HG02571 (cell line): ENCODE results near the gene APOBEC3F.
"Not testable (repeated sequence)": the region's sequence is repeated elsewhere in the genome, so short reads cannot be mapped to it uniquely, and the experiment has no call there.

Experiments used
- ATAC-seq: cut with Tn5 transposase; IDR thresholded peaks from one replicate; pipeline ENCODE4 v1.9.1; 2021; ENCODE audit warnings: mild to moderate bottlenecking, moderate library complexity; ENCODE audit not compliant: unreplicated experiment

APOBEC3F gene

DNA sequence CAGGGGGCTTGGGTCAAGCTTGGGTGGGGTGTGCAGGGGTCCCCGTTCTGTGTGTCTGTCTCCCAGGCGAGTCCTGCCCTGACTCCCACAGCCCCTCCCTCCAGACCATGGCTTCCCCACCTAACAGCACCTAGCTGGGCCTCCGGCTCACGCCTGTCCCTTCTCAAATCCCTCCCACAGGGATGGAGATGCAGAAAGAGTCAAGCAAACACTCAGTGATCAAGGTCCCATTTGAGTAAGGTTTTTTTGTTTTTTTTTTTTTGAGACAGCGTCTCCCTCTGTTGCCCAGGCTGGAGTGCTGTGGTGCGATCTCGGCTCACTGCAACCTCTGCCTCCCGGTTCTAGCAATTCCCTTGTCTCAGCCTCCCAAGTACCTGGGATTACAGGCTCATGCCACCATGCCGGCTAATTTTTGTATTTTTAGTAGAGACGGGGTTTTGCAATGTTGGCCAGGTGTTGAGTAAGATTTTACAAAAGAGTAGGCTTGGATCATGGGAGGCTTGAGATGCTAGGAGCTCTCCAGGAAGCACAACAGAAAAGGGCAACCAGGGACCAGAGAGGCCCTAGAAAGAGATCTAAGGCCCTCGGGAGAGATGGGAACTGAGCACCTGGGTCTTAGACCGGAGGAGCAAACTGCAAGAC, 14.0 kb upstream of the APOBEC3F start:
- ATAC-seq: no peak

DNA sequence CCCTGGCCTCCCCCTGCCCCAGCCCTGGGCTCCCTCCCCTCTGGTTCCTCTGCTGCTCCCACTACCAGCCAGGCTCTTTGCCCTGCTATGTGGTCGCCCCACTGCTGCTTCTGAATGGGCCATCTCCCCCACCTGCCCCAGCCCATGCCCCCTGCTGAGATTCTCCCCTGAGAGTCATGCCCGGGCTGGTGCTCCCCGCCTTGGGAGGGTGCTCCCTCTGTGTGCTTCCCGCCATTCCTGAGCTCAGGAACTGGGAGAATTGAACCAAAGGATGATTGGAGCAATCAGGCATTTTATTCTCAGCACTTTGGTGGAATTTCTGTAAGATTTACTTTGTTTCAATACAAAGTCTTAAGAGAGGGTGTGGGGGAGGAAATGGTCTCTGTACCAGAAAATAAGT, 12.9 kb upstream of the APOBEC3F start:
- no peak for ATAC-seq

DNA sequence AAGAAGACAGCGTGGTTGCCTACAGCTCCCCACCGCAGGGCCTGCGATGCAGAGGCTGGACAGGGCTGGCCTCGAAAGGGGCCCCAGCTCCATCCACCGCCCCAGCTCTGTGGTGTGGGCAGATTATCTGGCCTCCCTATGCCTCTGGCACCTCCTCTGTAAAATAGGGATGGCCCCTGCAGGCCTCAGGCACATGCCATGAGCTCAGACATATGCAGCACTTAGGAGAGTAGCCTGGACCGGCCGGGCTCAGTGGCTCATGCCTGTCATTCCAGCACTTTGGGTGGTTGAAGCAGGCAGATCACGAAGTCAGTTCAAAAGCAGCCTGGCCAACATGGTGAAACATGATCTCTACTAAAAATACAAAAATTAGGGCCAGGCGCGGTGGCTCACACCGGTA, 12.4 kb upstream of the APOBEC3F start:
- no peak for ATAC-seq

DNA sequence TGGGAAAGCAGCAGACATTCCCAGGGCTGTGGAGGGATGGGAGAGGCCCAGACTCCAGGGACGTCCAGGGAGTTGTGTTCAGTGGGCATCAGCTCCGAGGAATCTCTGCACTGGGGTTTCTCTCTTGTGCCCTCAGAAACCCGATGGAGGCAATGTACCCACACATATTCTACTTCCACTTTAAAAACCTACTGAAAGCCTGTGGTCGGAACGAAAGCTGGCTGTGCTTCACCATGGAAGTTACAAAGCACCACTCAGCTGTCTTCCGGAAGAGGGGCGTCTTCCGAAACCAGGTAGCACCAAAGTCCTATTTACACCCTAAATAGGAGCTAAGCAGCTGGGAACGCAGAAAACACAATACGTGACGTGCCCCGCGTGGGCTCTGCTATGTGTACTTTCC, 11.4 kb upstream of the APOBEC3F start:
- no peak for ATAC-seq

DNA sequence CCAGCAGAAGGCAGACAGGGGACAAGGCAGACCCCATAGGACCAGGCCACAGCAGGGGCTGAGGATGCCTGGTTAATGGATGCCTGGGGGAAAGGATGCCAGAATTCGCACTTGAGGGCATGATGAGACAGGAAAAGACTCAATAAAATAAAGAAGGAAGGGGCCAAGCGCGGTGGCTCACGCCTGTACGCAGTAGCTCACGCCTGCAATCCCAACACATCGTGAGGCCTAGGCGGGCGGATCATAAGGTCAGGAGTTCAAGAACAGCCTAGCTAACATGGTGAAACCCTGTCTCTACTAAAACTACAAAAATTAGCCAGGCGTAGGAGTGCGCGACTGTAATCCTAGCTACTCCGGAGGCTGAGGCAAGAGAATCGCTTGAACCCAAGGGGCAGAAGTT, 10.0 kb upstream of the APOBEC3F start:
- no peak for ATAC-seq

DNA sequence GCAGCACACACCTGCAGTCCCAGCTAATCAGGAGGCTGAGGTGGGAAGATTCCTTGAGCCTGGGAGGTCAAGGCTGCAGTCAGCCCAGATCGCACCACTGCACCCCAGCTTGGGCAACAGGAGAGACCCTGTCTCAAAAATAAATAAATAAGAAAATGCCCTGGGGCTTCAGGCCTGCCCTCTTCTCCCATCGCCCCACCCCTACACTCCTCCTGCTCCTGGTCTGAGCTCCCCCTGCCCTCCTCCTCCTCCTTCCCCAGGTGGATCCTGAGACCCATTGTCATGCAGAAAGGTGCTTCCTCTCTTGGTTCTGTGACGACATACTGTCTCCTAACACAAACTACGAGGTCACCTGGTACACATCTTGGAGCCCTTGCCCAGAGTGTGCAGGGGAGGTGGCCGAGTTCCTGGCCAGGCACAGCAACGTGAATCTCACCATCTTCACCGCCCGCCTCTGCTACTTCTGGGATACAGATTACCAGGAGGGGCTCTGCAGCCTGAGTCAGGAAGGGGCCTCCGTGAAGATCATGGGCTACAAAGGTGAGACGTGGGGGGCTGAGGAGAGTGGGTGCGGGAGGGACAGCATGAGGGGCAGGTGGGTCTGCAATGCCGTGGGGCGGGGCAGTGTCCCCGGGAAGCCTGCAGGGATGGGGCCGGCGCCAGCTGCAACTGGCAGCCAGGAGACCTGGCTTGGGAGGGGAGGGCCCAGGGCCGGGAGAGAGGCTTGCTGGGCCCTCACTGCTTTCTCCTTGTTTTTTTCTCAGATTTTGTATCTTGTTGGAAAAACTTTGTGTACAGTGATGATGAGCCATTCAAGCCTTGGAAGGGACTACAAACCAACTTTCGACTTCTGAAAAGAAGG, 9.0 kb upstream of the APOBEC3F start:
- not testable (repeated sequence) for ATAC-seq

DNA sequence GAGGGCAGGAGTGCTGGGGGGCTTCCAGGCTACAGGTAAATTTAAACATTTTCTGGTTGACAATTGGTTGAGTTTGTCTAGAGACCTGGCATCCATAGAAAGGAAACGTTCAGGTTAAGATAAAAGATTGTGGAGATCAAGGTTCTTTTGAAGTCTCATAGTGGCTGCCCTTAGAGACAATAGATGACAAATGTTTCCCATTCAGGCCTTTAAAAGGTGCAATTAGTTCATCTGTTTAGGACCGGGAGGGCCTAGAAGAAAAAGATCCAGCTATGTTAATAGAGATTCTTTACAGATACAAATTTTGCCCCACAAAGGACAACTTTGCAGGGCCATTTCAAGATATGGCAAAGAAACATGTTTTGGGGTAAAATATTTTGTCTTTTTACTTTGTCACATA, 3.6 kb upstream of the APOBEC3F start:
- not testable (repeated sequence) for ATAC-seq

DNA sequence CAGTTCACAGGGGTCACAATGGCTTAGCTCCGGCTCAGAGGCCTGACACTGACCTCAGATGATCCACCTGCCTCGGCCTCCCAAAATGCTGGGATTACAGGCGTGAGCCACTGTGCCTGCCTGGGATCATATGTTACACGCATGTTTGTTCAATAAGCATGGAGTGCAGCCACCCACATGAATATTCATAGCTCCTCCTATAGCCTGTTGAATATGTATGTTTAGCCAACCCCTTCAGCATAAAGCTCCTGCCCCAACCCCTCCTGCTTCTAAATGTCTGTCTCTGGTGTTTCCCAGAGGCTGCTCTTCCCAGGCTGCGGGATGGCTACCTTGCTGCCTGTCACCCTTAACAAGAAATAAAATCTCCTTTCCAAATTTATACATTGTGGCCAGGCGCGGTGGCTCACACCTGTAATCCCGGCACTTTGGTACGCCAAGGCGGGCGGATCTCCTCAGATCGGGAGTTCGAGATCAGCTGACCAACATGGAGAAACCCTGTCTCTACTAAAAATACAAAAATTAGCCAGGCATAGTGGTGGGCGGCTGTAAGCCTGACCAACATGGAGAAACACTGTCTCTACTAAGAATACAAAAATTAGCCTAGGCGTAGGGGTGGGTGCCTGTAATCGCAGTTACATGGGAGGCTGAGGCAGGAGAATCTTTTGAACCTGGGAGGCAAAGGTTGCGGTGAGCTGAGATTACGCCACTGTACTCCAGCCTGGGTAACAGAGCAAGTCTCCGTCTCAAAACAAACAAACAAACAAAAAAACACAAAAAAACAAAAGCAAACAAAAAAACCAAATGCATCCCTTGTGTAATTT, 1.1 kb upstream of the APOBEC3F start:
- ATAC-seq: no peak

DNA sequence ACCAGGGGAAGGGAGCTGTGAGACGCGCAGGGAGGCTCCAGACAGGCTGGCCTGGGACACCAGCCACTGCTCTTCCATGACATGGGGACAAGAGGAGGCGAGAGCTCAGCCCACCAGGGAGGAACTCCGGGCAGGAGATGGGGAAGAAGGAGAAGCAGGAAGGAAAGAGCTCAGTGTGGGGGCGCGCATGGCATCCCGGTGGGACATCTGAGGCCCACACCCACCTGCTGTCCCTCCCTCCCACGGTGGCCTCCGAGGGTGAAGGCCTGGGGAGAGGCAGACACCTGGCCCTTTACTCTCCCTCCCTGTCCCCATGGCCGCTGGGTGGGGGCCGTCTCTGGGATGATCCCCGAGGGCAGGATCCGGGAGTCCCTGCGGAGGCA, 518 bp upstream of the APOBEC3F start:
- ATAC-seq: not testable (repeated sequence)

DNA sequence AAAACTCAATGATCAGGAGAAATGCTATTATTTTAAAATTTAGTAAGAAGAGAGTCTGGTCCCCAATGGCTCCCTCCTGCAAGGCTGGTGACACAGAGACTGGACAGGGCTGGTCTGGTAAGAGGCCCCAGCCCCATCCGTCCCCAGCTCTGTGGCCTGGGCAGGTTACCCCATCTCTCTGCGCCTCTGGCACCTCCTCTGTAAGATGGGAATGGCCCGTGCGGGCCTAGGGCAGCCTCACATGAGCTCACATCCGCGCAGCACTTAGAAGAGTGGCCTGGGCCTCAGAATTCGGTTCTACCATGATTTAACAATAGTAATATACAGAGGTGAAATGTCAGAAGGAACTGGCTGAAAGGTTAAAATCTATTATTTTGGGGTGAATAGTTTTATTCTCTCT, 1.2 kb downstream of the APOBEC3F start:
- ATAC-seq: no peak

DNA sequence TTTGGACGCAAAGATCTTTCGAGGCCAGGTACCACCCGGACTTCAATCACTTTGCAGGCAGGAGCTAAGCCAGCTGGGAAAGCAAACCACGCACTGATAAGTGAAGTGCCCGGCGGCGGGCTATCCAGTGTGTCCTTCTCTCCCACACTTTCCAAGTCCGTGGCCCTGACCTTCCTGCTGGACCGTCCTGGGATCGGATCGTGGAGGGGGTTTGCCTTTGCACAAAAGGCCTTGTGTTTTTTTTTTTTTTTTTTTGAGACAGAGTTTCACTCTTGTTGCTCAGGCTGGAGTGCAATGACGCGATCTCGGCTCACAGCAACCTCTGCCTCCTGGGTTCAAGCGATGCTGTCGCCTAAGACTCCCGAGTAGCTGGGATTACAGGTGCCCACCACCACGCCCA, 2.4 kb downstream of the APOBEC3F start:
- not testable (repeated sequence) for ATAC-seq

DNA sequence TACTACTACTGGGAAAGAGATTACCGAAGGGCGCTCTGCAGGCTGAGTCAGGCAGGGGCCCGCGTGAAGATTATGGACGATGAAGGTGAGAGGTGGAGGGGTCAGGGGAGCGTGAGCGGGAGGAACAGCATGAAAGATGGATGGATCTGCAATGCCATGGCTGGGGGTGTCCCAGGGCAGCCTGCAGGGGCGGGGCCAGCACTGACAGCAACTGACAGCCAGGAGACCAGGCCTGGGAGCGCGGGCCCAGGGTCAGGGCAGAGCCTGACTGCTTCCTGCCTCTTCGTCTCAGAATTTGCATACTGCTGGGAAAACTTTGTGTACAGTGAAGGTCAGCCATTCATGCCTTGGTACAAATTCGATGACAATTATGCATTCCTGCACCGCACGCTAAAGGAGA, 4.5 kb downstream of the APOBEC3F start:
- not testable (repeated sequence) for ATAC-seq

DNA sequence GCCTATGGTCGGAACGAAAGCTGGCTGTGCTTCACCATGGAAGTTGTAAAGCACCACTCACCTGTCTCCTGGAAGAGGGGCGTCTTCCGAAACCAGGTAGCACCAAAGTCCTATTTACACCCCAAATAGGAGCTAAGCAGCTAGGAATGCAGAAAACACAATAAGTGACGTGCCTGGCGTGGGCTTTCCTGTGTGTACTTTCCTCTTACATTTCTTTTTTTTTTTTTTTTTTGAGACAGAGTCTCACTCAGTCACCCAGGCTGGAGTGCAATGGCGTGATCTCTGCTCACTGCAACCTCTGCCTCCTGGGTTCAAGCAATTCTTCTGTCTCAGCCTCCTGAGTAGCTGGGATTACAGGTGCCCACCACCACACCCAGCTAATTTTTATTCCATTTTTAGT, 8.8 kb downstream of the APOBEC3F start:
- not testable (repeated sequence) for ATAC-seq

DNA sequence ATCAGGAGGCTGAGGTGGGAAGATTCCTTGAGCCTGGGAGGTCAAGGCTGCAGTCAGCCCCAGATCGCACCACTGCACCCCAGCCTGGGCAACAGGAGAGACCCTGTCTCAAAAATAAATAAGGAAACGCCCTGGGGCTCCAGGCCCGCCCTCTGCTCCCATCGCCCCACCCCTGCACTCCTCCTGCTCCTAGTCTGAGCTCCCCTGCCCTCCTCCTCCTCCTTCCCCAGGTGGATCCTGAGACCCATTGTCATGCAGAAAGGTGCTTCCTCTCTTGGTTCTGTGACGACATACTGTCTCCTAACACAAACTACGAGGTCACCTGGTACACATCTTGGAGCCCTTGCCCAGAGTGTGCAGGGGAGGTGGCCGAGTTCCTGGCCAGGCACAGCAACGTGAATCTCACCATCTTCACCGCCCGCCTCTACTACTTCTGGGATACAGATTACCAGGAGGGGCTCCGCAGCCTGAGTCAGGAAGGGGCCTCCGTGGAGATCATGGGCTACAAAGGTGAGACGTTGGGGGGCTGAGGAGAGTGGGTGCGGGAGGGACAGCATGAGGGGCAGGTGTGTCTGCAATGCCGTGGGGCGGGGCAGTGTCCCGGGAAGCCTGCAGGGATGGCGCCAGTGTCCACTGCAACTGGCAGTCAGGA, 11.3 kb downstream of the APOBEC3F start:
- not testable (repeated sequence) for ATAC-seq

DNA sequence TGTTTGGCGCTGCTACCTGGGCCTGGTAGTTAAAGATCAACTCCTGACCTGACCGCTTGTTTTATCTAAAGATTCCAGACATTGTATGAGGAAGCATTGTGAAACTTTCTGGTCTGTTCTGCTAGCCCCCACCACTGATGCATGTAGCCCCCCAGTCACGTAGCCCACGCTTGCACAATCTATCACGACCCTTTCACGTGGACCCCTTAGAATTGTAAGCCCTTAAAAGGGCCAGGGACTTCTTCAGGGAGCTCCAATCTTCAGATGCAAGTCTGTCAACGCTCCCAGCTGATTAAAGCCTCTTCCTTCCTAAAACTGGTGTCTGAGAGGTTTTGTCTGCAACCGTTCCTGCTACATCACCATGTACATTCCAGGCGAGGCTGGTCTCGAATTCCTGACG, 15.0 kb downstream of the APOBEC3F start:
- ATAC-seq: no peak

DNA sequence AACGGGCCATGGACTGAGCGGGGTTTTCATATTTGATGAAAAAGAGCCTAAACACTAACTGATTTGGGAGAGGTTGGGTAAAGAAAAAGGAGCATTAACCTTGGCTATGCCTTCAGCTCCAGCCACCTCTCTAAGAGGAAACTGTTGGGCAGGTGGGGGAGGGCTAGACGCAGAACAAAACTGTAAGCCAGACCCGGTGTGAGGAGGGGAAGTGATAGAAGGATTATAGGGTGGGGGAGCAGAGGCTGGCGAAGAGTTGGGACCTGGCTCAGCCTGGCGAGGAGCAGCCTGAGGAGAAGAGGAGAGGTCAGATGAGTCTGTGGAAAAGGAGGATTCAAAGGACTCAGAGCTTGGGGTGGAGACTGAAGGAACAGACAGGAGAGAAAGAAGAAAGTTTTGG, 20.6 kb downstream of the APOBEC3F start:
- not testable (repeated sequence) for ATAC-seq

DNA sequence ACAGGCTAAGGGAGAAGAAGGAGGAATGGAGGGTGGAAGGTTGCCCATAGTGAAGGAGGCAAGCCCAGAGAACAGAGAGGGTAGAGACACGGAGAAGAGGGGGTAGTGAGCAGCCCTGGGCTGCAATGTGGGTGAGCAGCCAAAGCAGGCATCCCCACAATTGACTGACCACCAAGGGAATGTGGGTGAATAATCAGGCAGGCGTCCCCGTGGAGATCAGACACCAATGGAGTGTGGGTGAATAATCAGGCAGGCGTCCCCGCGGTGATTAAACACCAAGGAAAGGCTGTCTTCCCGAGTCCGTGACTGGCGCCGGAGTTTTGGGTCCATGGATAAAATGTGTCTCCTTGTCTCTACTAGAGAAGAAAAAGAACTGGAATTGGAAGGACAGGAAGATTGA, 21.3 kb downstream of the APOBEC3F start:
- not testable (repeated sequence) for ATAC-seq

DNA sequence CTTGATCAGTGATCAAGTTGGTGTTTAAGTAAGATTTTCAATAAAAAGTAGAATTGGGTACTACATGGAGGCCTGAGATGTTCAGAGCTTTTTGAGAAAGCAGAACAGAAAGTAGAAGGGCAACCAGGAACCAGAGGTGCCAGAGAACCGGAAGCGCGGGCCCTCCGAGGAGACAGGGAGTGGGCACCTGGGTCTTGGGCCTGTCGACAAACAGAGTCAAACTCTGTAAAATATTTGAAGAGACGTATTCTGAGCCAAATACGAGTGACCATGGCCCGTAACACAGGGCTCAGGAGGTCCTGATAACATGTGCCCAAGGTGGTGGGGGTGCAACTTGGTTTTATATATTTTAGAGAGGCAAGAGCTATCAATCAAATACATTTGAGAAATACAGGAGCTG, 23.2 kb downstream of the APOBEC3F start:
- not testable (repeated sequence) for ATAC-seq

DNA sequence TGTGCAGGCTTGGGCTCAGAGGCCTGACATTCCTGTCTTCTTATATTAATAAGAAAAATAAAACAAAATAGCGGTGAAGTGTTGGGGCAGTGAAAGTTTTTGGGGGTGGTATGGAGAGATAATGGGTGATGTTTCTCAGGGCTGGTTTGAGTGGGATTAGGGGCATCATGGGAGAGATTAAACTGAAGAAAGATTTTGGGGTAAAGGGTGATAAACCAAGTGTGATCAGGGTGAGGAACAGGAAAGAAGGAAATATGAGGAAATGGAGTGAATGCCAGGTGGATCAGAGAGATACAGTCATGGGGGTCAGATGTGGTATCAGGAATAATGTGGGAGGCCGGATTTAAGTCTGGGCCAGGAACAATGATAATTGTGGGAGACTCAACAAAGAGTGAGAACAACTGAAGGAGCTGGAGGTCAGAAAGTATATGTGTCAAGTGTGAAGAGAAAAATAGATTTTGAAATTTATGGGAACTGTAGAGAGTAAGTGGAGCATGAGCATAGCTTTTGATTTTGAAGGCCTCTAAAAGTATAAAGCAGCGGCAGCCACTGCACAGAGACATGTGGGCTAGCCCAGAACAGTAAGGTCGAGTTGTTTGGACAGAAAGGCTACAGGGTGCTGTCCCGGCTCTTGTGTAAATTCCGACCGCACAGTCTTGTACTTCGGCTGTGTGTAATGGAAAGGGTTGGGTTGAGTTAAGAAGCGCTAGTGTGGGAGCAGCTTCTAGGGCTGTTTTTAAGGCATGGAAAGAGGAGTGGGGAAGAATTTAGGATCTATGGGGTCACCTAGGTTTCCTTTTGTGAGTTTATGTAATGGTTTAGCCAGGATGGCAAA, 26.0 kb downstream of the APOBEC3F start:
- ATAC-seq: not testable (repeated sequence)
